Measurements from ENCODE around the gene CARD16.
"Not testable (repeated sequence)": the region's sequence is repeated elsewhere in the genome, so short reads cannot be mapped to it uniquely, and the experiment has no call there.

CARD16 gene
- 7.8 to 16.2 reads per million in 2 donors for total RNA-seq

DNA sequence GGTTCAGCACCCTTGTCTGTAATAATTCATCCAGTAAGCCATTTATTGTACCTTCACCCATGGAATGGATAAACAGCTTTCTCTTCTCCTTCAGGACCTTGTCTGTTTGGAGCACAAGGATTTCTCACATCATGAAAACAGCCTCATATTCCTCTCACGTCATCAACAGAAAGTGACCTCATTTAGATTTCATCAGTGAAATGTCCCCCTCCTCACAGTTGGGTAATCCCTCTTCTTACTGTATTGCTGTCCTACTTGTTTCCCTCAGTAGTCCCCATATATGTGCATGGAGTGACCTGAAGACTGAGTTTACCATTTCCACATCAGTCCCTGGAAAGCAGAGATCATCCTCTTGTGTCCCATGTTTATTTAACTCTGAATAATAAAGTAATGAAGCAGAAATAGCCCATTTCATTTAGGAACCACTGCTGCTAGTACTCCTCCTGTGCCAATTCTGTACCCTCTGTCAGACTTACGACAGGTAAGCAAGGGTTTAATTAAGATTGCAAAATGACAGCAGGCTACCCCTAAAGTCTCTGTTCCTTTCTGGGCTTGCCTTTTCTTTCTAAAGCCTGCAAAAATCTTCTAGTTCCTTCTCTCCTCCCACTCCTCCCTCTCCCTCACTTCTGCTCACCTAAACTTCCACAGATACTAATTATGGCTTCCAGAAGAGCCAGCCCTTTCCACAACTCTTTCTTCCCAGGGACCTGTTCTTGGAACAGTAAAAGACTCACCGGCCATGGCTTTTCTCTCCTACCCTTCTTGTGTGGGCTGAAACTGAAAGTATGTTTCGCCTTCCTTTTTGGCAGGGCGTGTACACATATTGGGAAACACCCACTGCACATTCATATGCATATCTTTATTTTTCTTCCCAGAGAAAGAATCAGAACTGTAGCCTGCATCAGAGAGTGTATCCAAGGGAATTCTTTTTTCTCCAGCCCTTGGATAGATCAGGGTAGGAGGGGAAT, at the start of gene CARD16:
Gene CARD16 (minus strand): TSS at position 779 of the 968 bp plus-strand sequence. CDS start 38 bp downstream, at position 741.
- DNase-seq = peak in 2 of 5 experiments; percentile 43 to 80

DNA sequence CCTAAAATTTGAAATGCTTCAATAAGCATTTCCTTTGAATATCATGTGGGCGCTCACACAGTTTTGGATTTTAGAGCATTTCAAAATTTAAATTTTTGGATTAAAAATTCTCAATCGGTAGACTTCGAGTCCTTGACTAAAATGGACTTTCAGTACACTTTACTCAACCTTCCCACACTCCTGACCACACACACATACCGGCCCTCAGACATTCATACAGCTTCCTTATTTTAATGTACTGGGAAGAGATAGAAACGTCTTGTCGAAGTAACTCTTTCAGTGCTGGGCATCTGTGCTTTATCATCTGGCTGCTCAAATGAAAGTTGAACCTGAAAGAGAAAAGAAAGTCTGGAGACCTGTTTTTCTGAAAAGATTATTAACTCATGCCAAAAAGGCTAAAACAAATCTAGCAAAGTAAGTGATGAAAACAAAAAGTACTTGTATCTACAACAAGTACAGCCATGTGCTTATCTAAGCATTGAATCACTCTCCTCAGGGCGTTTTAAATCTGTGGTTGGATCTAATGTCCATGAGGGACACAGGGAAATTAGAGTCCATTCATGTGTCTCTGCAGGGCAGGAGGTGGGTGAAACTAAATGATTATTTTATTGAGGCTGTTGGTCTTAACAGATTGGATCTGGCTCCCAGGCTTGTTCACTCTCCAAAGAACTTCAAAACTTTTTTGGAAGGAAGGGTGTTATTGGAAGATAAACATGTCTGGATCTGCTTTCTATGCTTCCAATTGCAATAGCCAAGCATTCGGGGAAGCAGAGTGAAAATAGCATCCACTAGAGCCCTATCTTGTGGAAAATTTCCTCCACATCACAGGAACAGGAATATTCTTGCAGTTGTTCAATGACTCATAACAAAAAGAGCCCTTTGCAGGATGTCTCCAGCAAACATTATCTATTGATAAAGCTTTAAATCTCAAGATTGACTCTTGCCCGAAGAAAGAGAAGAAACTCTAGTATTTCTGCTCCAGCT, 47.4 kb upstream of the CARD16 start:
- no peak for DNase-seq

DNA sequence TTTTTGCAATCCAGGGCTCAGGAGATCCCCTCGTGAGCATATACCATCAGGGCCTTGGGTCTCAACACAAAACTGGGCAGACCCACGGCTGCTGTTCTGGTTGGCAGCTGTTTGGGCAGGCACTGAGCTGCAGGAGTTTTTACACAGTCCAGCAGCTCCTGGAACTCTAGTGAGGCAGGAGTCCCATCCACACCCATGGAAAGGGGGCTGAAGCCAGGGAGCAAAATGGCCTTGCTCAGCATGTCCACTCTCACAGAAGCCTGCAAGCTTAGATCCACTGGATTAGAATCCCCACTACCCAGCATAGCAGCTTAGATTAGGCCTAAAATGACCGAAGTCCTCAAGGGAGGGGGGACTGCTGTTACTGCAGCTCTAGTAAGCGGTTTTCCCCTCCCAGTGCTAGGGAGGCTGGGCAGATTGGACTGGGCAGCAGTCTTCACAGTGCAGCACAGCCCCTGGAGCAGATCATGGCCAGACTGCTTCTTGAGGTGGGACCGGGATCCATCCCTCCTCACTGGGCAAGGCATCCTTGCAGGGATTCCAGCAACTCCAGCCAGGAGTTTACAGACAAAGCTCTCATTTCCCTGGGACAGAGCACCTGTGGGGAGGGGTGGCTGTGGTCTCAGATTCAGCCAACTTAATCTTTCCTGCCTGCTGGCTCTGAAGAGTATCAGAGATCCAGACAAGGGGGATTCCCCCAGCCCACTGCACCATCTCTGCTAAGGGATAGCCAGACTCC, 36.4 kb upstream of the CARD16 start:
- no peak for DNase-seq

DNA sequence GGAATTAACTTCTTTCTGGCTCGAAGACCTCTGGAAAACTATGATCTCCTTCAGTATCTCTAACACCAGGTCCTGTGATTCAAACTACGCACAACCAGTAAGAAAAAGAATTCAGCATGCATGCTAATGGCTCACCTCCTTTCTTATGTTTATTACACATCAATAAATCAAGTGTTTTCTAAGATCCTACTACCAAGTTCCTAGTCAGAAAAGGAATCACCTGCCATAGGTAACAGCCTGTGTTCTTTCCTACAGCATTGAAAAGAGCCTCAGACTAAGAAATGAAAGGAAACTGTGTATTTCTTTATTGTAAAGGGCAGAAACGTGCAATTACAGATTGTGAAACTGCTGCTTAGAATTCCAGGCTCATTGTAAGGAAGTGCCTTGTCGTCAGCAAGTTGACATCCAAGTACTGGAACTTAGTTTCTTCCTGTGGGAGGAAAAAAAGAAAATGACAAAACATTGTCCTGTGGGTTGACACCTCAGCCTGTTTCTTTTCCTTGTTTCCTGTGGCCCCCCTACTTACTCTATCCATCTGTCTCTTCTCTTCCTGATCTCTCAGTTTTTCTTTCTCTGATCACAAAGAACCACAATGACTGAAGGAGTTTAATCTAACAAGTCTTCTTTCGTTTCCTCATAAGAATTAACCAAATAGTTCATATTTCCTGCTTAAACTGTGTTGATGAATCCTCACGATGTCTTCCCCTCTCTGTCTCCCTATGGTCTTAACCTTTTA, 35.2 kb upstream of the CARD16 start:
- not testable (repeated sequence) for DNase-seq

DNA sequence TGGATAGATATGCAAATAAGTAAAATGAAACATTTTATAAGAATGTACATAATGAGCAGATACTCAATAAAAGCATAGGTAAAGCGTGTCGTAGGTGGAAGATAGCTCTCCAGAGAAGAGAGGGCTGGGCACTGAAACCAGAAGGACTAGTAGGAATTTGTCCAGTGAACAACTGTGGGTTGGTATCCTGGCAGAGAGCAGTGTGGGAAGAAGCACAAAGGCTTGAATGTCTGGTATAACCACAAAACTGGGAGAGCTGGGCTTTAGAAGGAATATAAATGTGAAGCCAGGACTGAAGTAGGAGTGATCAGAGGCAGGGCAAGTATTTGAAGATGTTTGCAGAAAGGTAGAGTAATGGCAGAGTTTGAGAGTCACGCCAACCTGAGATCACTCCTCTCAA, 33.1 kb upstream of the CARD16 start:
- no peak for DNase-seq

DNA sequence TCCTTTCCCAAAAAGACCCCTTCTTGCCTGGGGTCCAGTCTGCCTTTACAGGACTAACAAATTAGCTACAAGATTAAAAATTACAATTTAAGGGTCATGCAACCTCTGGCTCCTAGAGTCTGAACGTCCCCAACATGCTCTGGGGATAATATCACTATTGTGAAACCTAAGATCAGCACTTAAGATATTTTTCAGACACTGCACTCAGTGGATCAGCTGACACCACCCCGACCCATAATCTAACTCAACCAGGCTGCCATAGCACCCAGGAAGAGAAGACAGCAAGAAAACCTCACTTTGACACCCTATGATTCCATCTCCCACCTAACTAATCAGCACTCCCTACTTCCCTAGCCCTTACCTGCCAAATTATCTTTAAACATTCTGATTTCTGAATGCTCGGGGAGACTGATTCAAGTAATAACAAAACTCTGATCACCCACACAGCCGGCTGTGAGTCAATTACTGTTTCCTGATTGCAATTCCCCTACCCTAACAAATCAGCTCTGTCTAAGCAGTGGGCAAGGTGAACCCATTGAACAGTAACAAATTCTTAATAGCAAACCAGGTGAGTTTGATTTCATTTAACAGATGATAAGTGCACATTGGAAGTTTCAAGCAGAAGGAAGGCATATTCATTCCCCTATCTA, 32.1 kb upstream of the CARD16 start:
- peak in 2 of 5 experiments; percentile 21 to 74 for DNase-seq

DNA sequence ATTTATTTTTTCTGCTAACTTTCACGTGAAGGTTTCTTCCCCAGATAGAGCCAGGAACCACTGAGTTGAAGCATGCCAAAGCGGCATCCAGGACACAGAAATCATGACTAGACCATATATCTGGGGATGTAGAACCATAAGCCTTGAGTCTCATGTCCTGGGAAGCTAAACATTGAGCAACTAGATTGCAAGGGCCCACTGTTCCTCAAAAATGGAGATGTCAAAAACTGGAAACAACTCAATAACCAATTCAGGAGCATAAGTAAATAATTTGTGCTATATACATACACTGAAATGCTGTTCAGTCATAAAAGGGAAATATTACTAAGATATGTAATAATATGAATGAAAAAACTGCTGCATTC, 29.0 kb upstream of the CARD16 start:
- no peak for DNase-seq

DNA sequence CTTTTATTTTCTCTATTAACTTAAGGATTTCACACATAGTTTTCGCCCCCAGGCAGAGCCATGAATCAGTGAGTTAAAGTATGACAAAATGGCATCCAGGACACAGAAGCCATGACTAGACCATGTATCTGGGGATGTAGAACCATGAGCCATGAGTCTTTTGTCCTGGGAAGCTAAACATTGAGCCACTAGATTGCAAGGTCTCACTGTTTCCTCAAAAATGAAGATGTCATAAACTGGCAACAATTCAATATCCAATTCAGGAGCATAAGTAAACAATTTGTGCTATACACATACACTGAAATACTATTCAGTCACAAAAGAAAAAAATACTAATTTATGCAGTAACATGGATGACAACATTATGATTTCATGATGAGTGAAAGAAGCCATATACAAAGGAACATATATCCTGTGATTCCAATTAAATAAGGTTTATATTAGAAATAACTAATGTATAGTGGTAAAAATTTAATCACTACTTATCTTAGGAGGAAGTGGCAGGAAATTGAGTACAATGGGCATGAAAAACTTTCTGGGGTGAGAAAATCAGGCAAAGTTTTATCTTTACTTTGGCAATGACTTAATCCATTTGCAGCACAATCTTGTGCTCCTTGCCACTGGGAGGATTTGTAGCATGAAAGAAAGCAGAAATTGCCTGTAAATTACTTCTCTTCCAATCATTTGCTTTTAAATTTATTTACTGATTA, 28.5 kb upstream of the CARD16 start:
- no peak for DNase-seq

DNA sequence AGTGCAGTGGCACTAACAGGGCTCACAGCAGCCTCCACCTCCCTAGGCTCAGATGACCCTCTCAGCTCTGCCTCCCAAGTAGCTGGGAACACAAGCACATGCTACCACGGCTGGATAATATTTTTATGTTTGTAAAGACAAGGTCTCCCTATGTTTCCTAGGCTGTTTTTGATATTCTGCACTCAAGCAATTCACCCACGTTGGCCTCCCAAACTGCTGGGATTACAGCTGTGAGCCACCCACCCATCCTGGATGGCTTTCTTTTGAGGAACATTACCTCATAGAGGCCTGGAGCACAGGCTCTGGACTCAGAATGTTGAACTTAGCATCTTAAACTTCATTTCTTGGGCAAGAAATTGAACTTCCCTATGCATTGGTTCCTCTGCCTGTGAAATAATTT, 26.9 kb upstream of the CARD16 start:
- not testable (repeated sequence) for DNase-seq

DNA sequence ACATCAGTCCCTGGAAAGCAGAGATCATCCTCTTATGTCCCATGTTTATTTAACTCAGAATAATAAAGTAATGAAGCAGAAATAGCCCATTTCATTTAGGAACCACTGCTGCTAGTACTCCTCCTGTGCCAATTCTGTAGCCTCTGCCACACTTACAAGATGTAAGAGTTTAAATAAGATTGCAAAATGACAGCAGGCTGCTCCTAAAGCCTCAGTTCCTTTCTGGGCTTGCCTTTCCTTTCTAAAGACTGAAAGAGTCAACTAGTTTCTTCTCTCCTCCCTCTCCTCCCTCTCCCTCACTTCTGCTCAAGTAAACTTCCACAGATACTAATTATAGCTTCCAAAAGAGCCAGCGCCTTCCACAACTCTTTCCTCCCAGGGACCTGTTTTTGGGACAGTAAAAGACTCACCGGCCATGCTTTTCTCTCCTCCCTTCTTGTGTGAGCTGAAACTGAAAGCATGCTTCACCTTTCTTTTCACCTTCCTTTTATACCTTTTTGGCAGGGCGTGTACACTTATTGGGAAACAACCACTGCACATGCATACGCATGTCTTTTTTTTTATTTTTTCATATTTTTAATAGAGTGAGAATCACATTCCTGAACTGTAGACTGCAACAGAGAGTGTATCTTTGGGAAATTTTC, 26.1 kb upstream of the CARD16 start:
- peak in 1 of 5 experiments; percentile 57 for DNase-seq

DNA sequence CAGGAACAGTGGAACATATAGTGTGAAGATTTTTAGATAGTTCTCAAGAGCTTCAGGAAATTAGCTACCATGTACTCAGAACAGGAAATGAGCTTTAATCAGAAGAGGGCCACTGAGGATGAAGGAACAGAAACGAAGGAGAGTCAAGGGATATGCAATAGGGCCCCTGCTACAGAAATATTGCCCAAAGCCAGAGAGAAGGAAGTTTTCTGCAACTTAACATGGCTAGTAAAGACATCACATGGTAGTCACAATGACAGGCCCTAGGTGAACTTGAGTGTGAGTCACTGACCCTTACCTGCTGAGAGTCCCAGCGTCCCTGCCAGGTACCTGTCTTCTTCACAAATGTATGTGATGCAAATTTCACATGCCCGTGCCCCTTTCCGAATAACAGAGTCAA, 25.2 kb upstream of the CARD16 start:
- DNase-seq = peak in 1 of 5 experiments; percentile 35

DNA sequence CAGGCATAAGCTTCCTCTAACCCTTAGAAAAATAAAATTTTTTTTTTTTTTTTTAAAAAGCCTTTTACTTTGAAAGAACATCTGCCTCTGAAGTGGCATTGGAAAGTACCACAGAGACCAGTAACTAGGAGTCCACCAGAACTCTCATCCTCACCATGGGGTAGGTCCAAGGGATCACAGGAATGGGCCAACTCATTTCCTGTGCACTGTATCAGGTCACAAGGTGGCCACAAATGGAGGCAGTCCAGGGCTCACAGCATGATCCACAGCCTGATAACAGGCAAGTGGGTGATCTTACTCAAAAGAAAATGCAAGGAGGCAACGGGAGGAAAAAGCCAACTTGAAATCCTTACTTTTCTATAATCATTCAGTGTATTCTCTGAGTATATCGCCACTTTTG, 24.6 kb upstream of the CARD16 start:
- not testable (repeated sequence) for DNase-seq

DNA sequence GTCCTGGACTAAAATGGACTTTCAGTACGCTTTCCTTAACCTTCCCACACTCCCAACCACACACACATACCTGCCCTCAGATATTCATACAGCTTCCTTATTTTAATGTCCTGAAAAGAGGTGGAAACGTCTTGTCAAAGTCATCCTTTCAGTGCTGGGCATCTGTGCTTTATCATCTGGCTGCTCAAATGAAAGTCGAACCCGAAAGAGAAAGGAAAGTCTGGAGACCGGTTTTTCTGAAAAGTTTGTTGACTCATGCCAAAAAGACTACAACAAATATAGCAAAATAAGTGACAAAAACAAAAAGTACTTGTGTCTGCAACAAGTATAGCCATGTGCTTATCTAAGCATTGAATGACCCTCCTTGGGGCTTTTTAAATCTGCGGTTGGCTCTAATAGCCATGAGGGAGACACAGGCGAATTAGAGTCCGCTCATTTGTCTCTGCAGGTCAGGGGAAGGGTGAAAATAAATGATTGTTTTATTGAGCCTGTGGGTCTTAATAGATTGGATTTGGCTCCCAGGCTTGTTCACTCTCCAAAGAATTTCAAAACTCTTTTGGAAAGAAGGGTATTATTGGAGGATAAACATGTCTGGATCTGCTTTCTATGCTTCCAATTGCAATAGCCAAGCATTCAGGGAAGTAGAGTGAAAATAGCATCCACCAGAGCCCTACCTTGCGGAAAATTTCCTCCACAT, 18.3 kb upstream of the CARD16 start:
- not testable (repeated sequence) for DNase-seq

DNA sequence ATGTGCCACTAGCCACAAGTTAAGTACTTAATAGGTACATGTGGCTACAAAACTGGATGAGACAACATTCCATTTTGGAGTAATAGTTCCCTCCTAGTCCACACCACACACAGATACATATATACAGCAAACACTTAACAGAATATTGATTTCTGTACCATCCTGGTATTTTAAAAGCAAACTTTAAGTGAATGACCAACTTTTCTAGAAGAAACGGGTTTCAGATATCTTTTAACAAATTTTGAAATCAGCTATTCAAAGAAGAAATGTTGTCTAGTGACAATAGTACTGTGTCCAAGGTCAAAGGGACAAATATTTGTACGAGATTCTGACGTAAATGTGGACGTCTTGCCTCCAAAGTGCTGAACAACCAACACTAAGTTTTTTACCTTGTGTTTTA, 12.3 kb upstream of the CARD16 start:
- DNase-seq = no peak

DNA sequence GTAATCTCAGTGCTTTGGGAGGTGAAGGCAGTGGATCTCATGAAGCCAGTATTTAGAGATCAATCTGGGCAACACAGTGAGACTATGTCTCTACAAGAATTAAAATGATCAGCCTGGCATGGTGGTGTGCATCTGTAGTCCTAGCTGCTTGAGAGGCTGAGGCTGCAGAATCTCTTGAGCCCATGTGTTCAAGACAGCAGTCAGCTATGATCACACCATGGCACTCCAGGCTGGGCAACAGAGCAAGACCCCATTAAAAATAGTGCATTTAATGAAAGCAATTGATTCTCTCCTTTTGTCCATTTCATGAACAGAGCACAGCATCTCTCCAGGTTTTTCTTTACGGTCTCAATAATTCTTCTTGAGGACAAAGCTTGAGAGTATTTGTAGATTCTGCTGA, 11.3 kb upstream of the CARD16 start:
- no peak for DNase-seq

DNA sequence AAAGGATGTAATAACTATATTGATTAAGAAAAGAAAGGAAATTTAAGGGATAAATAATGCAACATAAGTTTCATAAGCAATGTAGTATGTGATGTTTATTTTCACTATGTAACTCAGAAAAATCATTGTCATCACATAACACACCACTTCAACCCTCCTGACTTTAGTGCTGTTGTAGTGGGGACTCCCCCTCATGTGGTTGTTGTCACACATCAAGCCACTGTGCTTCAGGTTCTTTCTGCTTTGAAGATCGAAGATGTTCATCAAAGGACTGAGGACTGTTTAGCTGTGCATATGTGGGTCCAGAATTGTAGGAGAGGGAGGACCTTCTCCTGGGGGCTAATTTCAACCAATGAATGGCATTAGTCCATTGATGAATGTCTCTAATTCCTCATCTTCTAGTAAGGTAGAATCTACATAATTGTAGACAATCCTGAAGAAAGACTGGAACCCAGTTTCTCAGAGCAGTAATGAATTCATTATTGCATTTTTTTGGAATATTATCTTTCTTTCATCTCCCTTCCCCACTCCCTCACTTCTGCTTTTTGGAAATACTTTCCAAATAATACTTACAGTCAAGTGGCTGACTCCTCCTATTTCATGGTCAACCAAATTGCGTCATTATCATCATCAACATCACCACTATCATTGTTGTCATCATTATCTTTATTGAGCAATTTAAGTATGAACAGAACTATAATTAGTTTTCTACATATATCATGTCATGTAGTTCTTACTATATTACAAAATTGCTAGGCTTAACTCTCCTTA, 9.8 kb upstream of the CARD16 start:
- no peak for DNase-seq

DNA sequence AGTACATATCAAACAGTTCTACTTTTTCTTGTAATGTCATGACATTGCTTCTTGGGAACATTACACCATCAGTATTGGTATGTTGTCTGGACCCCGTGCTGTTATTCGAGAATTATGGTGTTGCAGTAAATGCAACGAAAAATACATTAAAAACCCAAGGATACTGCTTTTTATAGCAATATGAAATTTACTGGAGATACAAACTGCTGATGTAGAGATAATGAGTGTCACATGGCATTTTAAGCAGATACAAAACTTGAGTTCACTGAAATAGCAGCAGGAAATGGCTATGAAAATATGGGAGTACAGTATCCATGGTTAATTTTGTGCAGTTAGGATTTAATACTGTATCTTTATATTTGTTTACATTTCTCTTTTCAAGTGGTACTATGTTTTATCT, 7.4 kb upstream of the CARD16 start:
- no peak for DNase-seq

DNA sequence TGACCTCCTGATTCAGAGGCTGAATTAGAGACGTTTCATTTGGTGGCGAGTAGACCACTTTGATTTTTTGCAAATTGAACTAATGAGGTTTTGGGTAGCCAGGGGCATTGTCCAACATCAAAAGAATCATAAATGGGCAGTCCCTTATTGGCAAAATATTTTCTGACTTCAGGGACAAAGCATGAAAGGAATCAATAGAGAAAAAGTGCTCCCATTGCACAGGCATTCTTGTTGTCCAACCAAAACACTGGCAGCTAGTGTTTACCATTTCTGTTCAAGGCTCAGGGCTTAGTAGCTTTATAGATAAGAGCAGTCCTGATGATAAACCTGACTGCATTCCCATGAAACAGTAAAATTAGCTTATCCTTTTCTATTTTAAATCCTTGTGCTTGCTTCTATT, 6.4 kb upstream of the CARD16 start:
- no peak for DNase-seq

DNA sequence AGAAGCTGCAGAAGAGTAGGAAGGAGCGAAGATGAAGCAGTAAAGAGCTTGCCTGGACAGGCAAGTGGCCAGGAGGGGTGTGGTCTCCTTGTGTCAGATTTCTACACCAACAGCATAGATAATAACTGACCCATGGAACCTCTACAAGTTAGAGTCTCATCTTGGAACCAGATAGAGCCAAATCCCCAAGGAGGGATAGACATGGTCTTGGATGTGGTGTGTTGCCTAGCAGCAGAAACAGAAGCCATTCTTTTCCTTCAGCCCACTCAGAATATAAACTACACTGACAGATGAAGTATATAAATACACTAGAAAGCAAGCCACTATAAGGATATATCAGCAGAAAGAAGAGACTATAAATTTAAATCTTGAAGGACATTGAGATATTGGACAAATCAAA, 4.3 kb upstream of the CARD16 start:
- DNase-seq = no peak
